SIG-M5 treated with dmso at 0.1 percent for 504 hours (cell line): Measurements from ENCODE around the gene BPIFB2.

Experiments used
- DNase-seq: peaks from one replicate; lab custom pipeline; 2025; ENCODE audit not compliant: unreplicated experiment; lab: John Stamatoyannopoulos, UW

The BPIFB2 gene

GRCh38 chr20:33020278-33021161, 13.0 kb downstream of the BPIFB2 start:
- DNase-seq, result no peak

DNA sequence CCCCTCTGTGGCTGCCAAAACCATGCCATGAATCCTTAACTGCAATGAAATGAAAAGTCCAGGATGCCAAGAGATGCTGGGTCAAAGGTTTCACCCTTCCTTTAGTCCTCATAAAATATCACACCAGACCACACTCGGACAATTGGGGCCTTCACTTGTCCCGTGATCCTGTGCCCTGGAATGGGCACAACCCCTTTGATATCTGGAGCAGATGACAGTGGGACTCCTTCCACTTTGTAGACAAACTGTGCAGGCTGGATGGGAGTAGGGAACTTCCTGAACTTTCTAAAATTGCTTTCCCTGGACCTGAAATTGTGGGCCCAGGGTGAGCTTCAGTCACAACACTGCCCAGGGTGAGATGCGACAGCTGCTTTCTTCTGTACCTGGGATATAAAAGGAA, 14.4 kb downstream of the BPIFB2 start:
- no peak for DNase-seq

GRCh38 chr20:33022289-33022688, 14.8 kb downstream of the BPIFB2 start:
- no peak for DNase-seq

- DNase-seq, result no peak
Observed at GRCh38 chr20:33022694-33023438, 15.4 kb downstream of the BPIFB2 start.

GRCh38 chr20:33023439-33024242, 16.1 kb downstream of the BPIFB2 start:
- no peak for DNase-seq

GRCh38 chr20:33024243-33024560, 16.7 kb downstream of the BPIFB2 start:
- no peak for DNase-seq

DNA sequence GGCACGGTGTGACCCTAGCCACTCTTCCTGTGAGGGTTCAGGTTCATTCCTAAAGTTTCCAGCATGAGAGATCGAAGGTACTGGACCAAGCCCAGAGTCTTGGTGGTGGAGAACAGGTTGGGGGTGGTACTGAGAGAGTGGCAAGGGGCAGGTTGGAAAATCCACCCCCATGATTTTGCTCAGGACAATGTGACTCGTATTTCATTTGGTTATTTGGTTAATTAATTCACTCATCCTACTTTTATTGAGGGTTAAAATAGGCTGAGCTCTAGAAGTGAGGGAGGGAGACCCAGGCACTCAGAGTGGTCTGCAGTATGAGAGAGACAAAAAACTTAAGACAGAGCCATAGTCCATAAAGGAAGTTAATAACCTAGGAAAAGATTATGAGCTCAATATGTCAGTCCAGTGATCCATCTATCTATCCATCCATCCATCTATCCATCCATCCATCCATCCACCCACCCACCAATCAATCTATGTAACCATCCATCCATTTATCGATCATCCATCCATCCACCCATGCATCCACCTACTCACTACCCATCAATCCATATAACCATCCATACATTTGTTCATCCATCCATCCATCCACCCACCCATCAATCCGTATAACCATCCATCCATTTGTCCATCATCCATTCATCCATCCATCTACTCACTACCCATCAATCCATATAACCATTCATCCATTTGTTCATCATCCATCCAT, 17.3 kb downstream of the BPIFB2 start:
- no peak for DNase-seq

GRCh38 chr20:33025318-33025876, 17.9 kb downstream of the BPIFB2 start:
- no peak for DNase-seq

DNA sequence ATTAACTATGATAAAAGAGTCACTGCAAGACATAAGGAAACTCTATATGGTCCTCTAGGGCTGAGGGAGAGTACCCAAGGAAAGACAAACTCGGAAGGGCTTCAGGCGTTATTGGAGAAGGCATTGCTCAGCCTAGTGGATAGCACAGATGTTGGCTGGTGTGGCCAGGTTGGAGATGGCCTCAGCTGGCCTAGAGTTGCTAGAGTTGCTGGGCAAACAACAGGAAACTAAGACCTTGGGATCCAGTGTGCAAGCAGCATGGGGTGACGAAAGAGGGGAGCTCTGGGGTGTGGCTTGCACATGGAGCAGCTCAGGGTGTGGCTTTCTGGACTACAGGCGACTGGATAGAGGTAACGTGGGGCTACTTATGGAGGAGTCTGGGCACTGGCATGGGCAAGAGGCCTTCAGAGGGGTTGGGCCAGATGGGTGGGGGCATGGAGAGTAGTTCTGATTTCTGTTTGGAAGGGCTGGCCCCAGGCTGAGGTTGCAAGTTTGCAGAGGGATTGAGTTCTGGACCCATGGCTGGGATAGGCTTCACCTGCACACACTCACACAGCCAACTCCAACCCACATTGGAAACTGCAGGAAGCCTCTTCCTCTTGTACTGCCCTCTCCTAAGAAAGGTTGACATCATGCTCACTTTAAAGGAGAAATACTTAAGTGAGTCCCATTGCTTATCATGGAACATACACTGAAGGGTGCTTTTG, 18.7 kb downstream of the BPIFB2 start:
- DNase-seq, result no peak

DNA sequence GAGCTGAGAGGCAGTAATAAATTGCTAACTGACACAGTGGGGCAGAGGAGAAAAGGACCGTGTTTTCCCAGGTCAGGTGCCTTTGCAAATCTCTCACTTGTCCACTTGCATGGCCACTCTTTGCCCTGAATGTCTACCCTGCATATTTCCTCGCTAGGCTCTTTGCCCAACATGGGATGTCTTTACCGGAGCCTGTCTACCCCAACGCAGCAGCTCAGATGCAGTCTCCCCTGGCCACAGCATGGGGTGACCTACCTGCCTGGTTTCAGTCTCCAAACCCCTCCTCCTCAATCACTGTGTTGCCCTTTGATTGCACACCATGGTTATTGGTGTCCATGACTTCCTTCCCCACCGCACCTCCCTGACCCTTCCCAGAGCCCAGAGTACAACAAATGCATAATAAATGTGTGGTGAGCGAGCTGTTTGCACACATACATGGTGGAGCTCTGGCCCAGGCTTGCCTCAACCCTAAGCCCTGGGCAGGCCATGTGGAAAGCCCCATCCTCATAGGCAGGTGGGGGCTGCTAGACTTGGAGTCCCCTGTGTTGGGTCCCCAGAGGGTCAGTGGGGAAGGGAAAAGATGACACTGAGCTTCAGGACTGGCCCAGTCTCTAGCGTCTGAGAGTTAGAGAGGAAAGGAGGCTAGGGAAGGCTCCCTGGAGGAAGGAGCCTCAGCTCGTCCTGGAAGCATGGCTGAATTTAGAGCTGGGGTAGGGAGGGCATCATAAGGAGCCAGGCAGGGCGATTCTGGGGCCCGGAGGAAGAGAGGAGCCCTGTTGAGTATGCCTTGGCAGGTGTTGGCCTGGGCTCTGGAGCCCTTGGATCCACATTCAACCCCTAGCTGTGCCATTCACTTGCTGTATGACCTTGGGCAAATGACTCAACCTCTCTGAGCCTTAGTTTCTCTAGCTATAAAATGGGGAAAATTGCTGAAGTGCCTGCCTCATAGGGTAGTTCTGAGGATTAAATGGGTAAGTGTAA, 19.6 kb downstream of the BPIFB2 start:
- DNase-seq, result no peak

GRCh38 chr20:33027769-33028751, 20.6 kb downstream of the BPIFB2 start:
- DNase-seq, result no peak

GRCh38 chr20:33028875-33029274, 21.4 kb downstream of the BPIFB2 start:
- no peak for DNase-seq

DNA sequence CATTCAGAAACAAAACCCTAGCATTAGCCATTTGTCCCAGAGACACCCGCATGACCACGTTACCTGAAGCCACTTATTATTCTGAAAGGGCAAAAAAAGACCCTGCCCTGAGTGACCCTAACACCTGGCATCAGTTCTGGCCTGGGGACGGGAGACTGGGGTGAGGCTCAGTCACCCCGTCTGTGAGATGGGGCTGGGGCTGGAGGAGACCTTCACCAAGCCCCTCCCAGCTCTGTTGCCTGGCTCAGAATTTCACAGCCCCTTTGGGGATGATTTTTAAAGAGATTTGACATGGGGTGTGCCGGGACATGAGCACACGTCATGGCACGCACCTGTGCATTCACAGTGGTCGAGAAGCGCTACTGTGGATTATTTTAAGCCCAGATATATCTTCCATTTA, 22.6 kb downstream of the BPIFB2 start:
- no peak for DNase-seq

DNA sequence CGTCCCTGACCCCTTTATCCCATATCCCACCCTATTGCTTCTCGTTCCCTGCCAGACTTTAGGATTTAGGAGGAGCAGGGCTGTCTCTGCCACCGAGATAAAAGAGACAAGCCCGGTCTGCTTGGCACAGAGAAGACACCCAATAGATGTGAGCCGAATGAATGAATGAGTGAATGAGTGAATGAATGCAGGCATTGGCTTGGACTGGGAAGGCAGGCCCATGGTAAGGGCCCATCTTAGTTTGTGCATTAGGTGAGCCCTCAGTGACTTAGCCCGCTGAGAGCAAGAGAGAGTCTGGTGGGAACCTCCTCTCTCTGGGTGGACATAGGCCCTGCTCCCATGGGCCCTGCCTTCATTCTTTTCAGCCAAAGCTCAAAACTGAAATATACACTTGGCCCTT, 23.1 kb downstream of the BPIFB2 start:
- no peak for DNase-seq

DNA sequence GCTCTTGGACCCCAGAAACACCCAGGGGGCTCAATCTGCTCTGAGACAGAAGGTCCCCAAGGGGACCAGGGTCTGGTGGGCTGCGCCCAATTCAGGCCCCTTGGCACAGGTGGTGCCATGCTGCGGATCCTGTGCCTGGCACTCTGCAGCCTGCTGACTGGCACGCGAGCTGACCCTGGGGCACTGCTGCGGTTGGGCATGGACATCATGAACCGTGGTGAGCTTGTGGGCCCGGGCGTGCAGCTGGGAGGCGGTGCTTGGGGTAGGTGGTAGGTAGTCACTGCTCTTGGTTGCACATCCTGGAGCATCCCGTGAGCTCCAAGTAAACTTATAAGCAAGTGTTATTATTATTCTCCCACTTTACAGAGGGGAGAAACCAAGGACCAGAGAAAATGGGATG, 24.0 kb downstream of the BPIFB2 start, which contains the start of gene BPIFB6:
Gene BPIFB6, plus strand, starts transcription at position 118 of the 400 bp plus-strand sequence. Its CDS starts 0 bp downstream, at position 118.
- no peak for DNase-seq

DNA sequence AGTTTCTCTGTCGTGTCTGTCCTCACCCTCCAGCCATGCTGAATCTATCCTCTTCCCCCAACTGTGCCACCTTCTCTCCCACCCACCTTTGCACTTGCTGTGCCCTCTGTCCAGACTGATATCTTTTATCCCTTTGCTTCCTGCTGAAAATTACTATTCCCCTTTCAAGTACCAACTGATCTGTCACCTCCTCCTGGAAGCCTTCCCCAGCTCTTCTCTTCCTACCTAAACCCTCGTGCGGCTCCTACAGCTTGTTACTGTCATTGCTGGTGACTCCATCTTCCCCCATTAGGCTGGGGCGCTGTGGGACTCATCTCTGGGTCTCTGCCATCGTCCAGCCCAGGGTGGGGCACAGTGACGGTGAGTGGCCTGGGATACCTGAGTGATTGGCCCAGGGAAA, 25.1 kb downstream of the BPIFB2 start:
- DNase-seq, result no peak

DNA sequence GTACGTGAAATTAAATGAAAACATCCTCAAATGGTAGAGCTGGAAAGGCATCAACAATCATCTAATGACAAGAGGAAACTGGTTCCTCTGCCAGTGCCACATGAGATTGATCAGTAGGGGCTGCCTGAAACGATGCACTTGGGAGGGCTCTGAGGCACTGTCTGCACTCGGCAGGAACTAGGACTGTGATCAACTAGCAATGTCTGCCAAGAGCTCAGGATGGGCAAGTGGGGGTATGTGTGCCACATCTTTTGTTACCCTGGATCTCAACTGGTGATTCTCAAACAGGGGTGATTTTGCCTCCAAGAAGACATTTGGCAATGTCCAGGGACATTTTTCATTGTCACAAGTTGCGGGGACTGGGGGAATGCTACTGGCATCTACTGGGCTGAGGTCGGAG, 25.9 kb downstream of the BPIFB2 start:
- DNase-seq, result no peak

GRCh38 chr20:33034115-33034514, 26.6 kb downstream of the BPIFB2 start:
- DNase-seq, result no peak
